ENCODE data around the gene ZNF652.

DNA sequence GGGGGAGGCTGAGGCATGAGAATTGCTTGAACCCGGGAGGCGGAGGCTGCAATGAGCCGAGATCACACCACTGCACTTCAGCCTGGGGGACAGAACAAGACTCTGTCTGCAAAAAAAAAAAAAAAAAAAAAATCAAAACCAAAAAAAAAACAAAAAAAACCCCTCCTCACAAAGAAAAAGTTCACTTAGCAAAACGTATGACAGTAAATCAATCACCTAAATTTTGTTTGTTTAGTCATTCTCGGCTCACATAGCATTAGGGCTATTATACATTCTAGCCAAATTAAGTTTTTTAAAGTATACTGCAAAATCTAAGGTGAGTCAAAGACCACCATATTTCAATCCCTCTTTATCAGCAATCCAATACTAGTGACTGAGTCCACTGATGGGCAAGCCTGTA is 5.7 kb downstream of the ZNF652 start:
- TF ChIP-seq, protein P1, sequence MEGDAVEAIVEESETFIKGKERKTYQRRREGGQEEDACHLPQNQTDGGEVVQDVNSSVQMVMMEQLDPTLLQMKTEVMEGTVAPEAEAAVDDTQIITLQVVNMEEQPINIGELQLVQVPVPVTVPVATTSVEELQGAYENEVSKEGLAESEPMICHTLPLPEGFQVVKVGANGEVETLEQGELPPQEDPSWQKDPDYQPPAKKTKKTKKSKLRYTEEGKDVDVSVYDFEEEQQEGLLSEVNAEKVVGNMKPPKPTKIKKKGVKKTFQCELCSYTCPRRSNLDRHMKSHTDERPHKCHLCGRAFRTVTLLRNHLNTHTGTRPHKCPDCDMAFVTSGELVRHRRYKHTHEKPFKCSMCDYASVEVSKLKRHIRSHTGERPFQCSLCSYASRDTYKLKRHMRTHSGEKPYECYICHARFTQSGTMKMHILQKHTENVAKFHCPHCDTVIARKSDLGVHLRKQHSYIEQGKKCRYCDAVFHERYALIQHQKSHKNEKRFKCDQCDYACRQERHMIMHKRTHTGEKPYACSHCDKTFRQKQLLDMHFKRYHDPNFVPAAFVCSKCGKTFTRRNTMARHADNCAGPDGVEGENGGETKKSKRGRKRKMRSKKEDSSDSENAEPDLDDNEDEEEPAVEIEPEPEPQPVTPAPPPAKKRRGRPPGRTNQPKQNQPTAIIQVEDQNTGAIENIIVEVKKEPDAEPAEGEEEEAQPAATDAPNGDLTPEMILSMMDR (IDR thresholded peaks at IDR 0.05; ENCODE audit: low read length): no peak
- TF ChIP-seq EZH2 (IDR thresholded peaks at IDR 0.05; ENCODE audit: borderline replicate concordance, low read length): no peak

Data from OCI-LY1 (cell line).